Astrocyte (in vitro differentiated cells and primary cell): ENCODE measurements around the gene INHBB.

Experiments
- CTCF ChIP-seq: IDR thresholded peaks from 2 replicates; pipeline ENCODE4 v1.5.1; 2011; ENCODE audit warnings: low read depth, mild to moderate bottlenecking, inconsistent platforms, low read length, moderate library complexity; ENCODE audit not compliant: insufficient read depth
- EZH2 ChIP-seq: IDR thresholded peaks from 2 replicates; pipeline ENCODE4 v1.6.1; 2012; ENCODE audit warnings: mild to moderate bottlenecking, low read length, inconsistent platforms; ENCODE audit not compliant: insufficient read depth

GRCh38 chr2:120342446-120342845 lies 3.5 kb upstream of the INHBB start:
- no peak for TF ChIP-seq CTCF
- no peak for TF ChIP-seq EZH2
